ENCODE data around the gene PHIP.

DNA sequence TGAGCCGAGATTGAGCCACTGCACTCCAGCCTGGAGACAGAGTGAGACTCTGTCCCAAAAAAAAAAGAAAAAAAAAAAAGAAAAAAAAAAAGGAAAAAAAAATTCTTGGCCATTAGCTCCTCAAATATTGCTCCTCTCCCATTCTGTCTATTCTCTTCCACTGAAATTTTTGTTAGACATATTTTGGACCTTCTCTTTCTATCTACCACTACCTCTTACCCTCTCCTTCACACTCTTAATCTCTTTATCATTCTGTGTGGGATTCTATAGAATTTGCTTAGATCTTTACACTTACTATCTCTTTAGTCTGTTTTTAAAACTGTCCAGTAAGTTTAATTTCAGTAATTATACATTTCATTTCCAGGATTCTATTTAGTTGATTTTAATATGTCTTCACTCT lies 125.7 kb downstream of the PHIP start:
- TF ChIP-seq, protein P1, sequence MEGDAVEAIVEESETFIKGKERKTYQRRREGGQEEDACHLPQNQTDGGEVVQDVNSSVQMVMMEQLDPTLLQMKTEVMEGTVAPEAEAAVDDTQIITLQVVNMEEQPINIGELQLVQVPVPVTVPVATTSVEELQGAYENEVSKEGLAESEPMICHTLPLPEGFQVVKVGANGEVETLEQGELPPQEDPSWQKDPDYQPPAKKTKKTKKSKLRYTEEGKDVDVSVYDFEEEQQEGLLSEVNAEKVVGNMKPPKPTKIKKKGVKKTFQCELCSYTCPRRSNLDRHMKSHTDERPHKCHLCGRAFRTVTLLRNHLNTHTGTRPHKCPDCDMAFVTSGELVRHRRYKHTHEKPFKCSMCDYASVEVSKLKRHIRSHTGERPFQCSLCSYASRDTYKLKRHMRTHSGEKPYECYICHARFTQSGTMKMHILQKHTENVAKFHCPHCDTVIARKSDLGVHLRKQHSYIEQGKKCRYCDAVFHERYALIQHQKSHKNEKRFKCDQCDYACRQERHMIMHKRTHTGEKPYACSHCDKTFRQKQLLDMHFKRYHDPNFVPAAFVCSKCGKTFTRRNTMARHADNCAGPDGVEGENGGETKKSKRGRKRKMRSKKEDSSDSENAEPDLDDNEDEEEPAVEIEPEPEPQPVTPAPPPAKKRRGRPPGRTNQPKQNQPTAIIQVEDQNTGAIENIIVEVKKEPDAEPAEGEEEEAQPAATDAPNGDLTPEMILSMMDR (IDR thresholded peaks at IDR 0.05), result no peak
- no peak for TF ChIP-seq POLR2AphosphoS5 (IDR thresholded peaks at IDR 0.05)

Data from suprapubic skin (tissue), 3 donors.